Transverse colon (tissue), 4 donors: ENCODE measurements around the gene LMO7.

Source experiments
- EP300 ChIP-seq: sonication (generic); formaldehyde crosslinking; IDR thresholded peaks from one replicate; pipeline ENCODE4 v1.6.1; 2017; ENCODE audit warnings: antibody characterized with exemption, low read depth
- POLR2A ChIP-seq: fragments of 450-650 bp; IDR thresholded peaks from one replicate; pipeline ENCODE4 v1.6.1; 2016; ENCODE audit warnings: antibody characterized with exemption, mild to moderate bottlenecking, moderate library complexity
- POLR2AphosphoS5 ChIP-seq, 3 donors: sonication (generic); formaldehyde crosslinking; IDR thresholded peaks; one replicate each; pipeline ENCODE4 v1.6.1; 2016; ENCODE audit warnings: antibody characterized with exemption in 3 of 3
- TF ChIP-seq, protein P1 (sequence below), 5 experiments: fragments of 200-600 bp in 3 of 5; fragments of 450-650 bp in 2 of 5; sonication (generic) in 3 of 5; IDR thresholded peaks; 1 replicate in 2 of 5; 2 replicates in 3 of 5; pipeline ENCODE4 v1.5.1; 2016 to 2017; ENCODE audit warnings: antibody characterized with exemption in 5 of 5, inconsistent platforms in 3 of 5, mild to moderate bottlenecking in 2 of 5, moderate library complexity in 1 of 5

DNA sequence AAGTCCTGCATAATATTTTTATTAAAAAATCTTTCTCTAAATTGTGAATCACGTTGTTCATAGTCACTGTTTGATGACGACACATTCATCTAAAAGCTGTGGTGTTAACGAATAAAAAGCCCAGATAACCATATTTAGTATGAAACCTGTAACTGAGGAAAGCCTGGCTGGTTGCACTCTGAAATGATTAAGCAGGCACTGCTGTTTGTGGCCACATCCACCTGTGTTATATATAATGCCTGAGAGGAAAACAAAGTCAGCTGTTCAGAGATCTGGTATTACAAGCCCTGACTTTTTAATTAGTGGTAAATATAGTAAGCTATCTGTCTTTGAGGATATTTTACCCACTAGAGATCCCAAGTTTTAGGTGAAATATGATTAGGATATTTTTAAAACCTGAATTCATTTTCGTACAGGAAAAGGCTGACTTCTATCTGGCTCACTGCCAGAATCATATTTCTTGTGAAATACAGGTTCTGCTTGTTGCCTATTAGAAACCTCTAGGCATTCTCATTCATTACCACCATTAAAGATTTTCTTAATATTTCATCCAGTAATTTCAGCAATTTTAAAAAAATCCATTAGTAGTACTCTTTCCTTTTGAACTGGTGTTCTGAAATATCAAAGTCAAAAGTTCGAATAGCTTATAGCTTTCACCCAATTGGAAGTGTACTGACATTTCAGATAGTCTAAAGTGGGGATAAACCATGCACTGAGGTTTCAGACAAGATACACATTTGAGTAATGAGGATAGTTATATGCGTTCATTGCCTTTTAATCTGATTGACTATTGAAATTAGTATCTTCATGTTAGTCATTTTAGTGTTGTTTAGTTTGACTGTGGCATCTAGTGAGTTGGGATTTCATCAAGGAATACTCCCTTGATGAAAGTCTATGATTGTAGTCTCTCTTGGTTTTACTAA, 79.7 kb downstream of the LMO7 start:
- TF ChIP-seq POLR2A: no peak
- TF ChIP-seq, protein P1, sequence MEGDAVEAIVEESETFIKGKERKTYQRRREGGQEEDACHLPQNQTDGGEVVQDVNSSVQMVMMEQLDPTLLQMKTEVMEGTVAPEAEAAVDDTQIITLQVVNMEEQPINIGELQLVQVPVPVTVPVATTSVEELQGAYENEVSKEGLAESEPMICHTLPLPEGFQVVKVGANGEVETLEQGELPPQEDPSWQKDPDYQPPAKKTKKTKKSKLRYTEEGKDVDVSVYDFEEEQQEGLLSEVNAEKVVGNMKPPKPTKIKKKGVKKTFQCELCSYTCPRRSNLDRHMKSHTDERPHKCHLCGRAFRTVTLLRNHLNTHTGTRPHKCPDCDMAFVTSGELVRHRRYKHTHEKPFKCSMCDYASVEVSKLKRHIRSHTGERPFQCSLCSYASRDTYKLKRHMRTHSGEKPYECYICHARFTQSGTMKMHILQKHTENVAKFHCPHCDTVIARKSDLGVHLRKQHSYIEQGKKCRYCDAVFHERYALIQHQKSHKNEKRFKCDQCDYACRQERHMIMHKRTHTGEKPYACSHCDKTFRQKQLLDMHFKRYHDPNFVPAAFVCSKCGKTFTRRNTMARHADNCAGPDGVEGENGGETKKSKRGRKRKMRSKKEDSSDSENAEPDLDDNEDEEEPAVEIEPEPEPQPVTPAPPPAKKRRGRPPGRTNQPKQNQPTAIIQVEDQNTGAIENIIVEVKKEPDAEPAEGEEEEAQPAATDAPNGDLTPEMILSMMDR (IDR thresholded peaks at IDR 0.05): no peak
- TF ChIP-seq POLR2AphosphoS5 (IDR thresholded peaks at IDR 0.05): no peak
- no peak for TF ChIP-seq EP300
